Erythroblast (primary cell): ENCODE measurements around the gene SAMD11.

Source experiments
- GATA1 ChIP-seq: IDR thresholded peaks from 2 replicates; pipeline ENCODE4 v1.6.1; 2011; ENCODE audit warnings: low read depth, mild to moderate bottlenecking, control low read depth, low read length, moderate library complexity
- POLR2A ChIP-seq: IDR thresholded peaks from 2 replicates; pipeline ENCODE4 v1.6.1; 2011; ENCODE audit warnings: mild to moderate bottlenecking, low read length

GRCh38 chr1:933603-933940 is 9.8 kb downstream of the SAMD11 start:
- TF ChIP-seq POLR2A: no peak
- TF ChIP-seq GATA1: no peak
